GM12873 (cell line): Measurements from ENCODE around the gene HDHD3.

ENCODE experiments used
- TF ChIP-seq, protein P1 (sequence below): IDR thresholded peaks from 2 replicates; pipeline ENCODE4 v1.5.1; 2012; ENCODE audit warnings: low read depth, mild to moderate bottlenecking, moderate library complexity, low read length, control low read depth; ENCODE audit not compliant: insufficient read depth; ENCODE audit errors: missing control alignments

The HDHD3 gene, protein sequence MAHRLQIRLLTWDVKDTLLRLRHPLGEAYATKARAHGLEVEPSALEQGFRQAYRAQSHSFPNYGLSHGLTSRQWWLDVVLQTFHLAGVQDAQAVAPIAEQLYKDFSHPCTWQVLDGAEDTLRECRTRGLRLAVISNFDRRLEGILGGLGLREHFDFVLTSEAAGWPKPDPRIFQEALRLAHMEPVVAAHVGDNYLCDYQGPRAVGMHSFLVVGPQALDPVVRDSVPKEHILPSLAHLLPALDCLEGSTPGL

DNA sequence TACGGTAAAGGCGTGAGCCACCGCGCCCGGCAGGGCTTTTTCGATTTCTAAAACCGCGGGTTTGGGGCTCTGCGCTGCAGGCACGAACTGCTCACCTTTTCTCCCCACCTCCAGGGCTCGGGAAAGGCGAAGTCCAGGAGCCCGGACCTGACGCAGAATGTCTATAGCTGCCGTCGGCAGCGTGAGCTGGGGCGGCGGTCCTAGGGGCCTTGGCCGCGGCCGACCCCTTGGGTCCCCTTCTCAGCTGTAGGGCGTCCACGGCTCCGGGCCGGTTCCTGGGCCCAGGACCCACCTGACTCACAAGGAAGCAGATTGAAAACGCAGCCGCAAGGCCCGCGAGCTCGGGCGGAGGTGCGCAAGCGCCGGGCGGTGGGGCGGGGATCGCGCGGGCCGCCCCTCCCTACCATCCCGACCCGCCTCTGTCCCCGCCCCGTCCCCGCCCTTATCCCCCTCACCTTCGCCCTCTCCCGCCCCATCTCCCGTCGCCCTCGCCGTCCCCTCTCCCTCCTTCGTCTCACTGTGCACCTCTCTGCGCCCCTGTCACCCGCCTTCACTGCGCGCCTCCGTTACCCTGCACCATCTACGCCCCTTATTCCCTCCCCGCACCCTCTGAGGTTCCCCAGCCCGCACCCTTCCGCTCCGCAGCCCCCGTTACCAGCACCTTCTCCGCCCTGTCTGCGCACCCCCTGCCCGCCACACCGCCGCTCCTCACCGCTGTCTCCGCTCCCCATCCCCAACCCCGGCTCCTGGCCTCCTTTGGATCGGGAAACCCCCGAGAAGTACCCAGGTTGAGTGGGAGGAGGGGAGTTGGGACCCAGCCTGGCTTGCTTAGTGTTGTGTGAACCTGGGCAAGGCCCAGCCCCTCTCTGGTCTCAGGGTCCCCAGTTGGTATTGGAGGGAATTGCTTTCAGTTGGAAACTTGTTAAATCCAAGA lies at the start of gene HDHD3:
TSS of gene HDHD3 (minus strand) at position 353 of the 934 bp plus-strand sequence. CDS start 2,632 bp downstream, outside the sequence.
- TF ChIP-seq, protein P1, sequence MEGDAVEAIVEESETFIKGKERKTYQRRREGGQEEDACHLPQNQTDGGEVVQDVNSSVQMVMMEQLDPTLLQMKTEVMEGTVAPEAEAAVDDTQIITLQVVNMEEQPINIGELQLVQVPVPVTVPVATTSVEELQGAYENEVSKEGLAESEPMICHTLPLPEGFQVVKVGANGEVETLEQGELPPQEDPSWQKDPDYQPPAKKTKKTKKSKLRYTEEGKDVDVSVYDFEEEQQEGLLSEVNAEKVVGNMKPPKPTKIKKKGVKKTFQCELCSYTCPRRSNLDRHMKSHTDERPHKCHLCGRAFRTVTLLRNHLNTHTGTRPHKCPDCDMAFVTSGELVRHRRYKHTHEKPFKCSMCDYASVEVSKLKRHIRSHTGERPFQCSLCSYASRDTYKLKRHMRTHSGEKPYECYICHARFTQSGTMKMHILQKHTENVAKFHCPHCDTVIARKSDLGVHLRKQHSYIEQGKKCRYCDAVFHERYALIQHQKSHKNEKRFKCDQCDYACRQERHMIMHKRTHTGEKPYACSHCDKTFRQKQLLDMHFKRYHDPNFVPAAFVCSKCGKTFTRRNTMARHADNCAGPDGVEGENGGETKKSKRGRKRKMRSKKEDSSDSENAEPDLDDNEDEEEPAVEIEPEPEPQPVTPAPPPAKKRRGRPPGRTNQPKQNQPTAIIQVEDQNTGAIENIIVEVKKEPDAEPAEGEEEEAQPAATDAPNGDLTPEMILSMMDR = no peak

DNA sequence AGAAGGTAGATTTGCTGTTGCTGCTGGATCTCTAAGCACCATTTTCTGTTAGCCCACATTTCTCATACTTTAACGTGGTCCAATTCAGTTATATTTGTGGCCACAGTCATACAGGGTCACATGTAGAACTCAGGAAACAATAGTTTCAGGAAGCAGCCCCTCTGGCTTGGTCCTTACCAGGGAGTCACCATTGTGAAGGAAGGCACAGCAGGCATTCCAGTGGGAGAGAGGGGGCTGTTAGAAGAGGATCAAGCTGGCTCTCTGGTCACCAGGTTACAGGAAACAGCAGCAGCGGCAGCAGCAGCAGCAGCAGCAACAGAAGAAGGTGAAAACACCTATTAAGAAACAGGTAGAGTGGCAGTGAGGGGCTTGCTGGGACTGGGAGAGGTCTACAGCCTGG lies 48.3 kb upstream of the HDHD3 start:
- TF ChIP-seq, protein P1 = no peak

DNA sequence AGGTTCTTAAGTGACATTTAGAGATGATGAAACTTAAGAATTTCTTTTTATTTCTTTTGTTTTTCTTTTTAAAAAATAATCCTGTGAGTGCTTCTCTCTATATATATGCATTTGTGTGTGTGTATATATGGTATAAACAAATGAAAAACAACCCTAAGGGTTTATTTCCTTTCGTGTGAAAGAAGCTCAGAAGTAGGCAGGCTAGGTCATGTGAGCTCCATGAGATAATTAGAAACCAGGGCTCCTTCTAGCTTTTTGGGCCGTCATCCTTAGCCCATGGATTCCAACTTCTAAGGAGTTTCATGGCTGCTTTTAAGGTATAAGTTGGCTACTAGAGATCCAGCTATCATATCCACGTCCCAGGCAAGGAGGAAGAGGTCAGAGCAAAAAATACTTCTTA lies 44.9 kb upstream of the HDHD3 start:
- TF ChIP-seq, protein P1 = no peak

DNA sequence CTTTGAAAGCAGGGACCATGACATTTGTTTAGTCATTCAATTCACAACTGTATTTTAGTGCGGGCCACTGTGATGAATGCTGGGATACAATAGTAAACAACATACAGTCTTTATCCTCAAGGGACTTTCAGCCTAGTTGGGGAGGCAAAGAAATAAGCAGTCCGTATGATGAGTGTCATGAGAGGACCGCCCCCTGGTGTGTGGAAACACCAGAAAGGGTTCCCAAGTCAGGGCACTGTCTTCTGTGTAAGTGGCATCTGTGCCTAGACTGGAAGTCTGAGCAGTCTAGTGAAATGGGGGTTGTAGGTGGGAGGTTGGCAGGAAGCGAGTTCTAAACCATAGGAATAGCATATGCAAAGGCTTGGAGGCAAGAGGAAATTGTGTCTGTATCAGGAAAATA lies 40.6 kb upstream of the HDHD3 start:
- TF ChIP-seq, protein P1 = no peak

DNA sequence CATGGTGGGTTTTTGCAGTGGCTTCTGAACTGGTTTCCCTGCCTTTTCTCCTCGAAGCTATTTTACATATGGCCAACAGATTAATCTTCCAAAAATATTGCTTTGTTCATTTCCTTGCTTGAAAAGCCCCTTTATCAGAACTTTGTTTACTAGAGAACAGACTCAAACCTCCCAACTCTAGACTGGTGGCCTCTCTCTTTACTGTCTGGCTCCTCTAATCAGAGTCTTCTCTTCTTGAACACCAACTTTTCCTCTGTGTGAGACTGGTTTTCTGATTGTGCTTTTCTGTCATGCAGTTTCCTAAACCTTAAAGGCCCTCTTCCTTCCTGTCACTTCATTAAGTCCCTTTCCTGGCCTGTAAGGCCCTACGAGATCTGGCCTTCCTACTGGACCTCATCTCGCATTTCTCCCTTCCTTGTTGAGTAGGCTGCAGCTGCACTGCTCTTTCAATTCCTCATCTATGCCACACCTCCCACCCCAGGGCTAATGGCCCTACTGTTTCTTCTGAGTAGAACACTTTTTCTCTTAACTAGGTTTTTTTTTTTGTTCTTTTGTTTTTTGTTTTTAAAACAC lies 39.4 kb upstream of the HDHD3 start:
- TF ChIP-seq, protein P1 = no peak

DNA sequence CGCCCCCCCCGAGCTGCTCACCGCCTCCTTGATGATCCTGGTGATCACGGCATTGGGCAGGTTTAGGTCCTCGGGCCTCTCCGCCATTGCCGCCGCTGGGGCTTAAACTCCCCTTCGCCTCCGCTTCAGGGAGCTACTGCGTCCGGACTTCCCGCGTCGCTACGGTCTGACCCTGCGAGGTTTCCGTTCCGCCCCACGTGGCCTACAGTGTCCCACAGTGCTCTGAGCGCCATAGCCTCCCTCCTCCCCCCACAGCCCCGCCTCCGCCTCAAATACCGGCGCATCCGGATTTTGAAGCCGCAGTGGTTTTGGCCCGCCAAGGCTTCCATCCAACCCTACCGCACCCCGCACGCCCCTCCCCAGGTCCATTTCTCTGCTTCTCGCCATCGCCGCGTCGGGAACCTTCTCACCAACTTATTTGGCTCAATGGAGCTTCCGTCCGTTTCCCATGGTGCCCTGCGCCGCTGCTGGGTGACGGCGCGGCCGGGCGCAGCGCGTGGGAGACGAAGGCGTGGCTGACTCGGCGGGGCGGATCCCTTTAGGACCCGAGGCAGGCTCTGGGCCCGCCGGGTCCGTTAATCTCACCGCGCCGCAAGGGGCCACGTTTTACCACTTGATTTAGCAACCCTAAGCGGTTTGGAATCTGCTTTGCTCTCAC lies 33.5 kb upstream of the HDHD3 start, which contains the start of the genes C9orf43 and POLE3:
TSS of gene C9orf43 (plus strand) at position 541 of the 658 bp plus-strand sequence. CDS start 2,747 bp downstream, outside the sequence.
TSS of gene POLE3 (minus strand) at position 469 of the 658 bp plus-strand sequence. CDS start at position 87, 382 bp downstream.
- TF ChIP-seq, protein P1 = no peak

DNA sequence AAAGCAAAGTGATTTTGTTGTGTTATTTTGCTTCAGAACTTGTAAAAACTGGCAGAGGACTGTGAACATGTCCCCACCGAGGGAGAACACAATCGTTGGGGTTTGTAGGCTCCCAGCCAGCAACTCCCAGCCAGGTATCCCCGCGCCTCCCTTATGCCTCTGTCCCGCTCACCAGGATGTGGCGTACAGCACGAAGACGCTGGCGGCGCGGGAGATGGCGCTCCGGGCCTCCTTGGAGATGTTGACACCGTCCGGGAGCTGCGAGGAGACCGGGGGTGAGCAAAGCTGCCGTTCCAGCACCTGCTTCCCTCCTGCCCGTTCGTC lies 33.1 kb upstream of the HDHD3 start:
- TF ChIP-seq, protein P1 = no peak
